GF-D8 (cell line): ENCODE measurements around the gene UBE2A.

Experiments used
- DNase-seq: peaks from one replicate; lab custom pipeline; 2025; lab: John Stamatoyannopoulos, UW

Gene UBE2A

DNA sequence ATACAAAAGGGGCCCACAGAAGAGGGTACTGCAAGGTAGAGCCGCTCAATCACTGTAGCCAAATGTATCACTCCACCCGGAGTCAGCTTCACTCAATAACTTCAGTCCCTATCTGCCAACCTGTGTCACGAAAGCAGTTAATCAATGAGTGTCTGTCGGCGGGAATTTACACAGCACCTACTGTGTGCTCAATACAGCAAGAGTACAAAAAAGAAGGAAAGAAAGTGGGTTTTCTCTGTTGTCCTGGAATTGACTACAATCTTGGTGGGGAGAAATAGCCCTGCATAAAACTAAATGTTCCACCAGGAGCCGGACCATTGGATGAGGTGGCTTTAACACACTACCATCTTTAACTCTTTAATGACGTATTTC is 32.6 kb downstream of the UBE2A start:
- DNase-seq, result no peak

DNA sequence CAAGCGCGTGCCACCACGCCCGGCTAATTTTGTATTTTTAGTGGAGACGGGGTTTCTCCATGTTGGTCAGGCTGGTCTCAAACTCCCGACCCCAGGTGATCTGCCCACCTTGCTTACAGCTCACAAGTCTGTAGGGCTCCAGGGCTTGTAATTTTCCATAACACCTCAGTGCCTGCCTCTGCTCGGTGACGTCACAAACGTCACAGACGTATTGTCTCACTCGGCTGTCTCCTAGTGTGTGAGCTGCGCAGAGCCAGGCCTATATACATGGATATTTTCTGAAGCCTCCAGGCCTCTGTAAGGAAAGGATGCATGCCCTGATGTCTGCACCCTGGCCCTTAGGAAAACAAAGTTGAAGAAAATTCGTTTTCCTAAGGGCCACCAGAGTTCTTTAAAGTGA is 40.4 kb downstream of the UBE2A start:
- no peak for DNase-seq

DNA sequence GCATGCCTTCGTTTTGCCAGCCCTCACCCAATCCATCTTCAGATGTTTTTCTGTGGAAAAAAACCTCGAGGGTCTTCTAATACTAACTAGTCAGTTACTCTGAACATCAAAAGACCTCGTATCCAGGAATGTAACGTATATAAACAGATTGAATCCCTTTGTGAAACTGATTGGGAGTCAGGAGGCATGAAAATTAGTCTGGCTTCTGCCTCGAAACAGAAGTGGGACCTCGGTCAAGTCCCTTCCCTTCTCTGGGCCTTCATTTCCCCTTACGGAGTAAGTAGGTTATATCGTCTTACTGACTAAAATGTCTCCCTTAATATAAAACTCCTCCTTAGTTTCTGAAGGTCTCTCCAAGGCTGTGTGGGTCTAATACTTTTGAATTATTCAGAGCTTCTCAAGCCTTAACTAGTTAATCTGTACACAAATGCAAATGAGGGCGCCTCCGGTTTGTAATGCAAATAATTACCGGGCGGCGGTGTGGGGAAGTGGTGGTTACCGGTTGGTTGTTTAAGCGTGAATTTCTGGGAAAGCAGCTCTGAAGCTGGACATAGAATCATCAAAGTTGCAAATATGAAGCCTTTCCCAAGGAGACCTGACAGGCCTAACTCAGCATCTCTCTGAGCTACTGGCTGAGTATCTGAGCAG is 43.3 kb downstream of the UBE2A start:
- no peak for DNase-seq

DNA sequence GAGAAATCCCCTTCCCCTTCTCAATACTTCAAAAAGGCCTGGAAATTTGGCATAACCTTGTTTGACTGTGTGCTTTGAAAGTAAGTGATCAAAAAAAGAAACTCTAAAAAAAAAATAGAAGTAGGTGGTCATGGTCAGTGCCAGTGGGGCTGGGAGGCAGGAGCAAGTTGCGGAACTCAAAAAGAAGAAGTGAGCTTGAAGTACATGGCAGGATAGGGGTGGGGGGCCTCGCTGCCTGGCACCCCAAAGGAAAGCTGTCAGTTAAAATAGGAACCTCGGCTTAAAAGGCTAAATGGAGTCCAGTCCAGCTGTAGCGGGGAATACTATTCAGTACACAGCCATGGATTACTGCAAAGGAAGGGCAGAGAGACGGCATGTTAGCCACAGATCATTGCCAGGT is 44.1 kb downstream of the UBE2A start:
- no peak for DNase-seq

DNA sequence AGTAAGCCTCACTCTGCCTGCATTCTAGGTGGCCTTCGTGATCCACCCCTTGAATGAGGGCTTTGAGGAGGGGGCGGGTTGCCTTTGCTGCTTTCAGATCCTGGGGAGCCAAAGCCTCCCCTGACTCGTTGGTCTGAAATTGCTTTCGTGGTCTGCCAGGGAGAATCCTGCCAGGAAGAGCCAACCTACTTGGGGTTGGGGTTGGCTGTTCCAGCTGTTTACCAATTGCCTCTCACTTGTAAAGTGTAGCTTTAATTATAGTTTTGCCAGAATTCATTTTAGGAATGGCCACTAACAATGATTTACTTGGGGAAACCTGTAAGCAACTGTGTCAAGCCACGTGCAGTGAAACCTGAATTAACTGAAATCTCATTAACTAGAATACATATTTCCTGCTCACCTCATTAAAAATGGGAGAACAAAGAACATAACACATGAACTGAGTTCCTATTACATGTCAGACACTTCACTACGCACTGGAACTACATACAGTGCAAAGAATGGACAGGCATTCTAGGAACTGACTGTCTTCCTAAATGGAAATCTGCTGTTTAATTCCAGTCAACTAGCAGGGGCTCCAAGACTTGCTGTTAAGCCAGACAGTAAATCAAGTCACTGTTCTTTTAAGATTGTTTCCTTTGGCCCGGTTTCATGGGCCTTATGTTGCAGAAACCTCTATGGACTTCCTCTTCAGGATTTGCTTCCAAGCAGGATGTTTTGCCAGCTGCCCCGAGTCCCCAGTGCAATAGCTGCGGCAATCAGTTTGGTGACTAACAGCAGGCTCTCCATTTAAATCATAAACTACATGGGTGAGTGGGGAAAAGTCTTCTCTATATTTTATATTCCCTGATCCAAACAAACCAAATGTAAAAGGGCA is 48.2 kb downstream of the UBE2A start:
- DNase-seq, result no peak

DNA sequence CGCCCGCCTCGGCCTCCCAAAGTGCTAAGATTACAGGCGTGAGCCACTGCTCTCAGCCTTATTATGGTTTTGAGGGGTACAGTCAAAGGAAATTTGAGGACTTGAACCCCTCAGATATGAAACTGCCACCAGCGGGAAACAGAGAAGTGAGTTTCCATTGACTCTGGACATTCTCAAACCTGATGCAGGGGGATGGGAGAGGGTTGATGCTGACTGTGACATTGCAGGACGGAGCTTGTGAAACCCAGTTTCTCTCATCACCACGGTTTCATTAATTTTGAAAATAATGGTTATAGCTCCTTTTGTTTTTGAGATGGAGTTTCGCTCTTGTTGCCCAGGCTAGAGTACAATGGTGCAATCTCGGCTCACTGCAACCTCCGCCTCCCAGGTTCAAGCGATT is 50.1 kb downstream of the UBE2A start:
- no peak for DNase-seq

DNA sequence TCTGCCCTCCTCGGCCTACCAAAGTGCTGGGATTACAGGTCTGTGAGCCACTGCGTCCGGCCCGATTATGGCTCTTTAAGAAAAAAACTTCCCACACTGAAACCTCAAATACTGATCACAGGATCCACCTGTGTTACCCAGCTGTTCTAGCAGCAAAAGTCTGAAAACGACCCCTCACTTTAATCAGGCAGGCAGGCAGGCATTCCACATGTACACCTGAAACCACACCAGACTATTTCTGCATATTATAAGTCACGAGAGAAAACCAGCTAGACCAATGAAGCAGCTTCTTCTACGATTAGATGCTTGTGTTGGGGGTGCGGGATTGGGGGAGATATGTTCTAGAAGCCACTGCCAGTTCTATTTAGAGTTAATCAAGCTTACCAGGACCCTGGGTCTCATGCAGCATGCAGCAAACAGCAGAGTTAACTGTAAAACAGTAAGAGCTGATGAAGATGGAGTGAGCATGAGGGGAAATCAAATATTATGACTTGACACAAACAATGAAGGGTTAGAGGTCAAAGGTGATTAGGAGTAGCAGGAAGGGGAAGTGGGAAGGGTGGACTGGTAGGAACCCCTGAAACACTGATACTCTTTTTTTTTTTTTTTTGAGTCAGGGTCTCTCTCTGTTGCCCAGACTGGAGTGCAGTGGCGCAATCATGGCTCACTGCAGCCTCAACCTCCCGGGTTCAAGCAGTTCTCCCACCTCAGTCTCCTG is 50.7 kb downstream of the UBE2A start:
- no peak for DNase-seq

DNA sequence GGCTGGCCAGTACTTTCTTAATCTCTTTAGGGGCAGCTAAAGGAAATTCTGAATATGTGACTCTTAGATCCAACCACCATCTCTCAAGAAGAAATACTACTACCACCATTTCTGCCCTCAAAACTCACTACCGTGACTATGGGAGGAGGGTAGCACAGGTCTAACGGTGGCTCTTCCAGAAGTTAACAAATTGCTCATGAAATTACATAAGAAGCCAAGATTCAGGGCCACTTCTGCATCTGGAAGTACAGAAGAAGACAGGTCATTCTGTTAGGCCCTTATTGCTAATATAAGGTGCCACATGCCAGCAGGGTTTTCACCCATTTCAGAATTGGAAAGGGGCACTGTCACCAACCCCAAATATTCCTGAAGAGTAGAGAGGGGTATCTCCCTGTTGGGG is 51.5 kb downstream of the UBE2A start:
- no peak for DNase-seq
